HepG2 (cell line): ENCODE data around the gene ANKRD40CL.

ENCODE experiments used
- EZH2 ChIP-seq: conservative IDR thresholded peaks from 2 replicates; pipeline ENCODE4 v1.6.1; 2012; ENCODE audit warnings: mild to moderate bottlenecking, low read depth, low read length, moderate library complexity
- FOXJ3 ChIP-seq: sonication (generic); formaldehyde crosslinking; IDR thresholded peaks from 2 replicates; pipeline ENCODE4 v1.4.0; 2020; ENCODE audit warnings: missing genetic modification reagents, mild to moderate bottlenecking, borderline replicate concordance
- FOXP1 ChIP-seq, 2 experiments: fragments of 450-650 bp in 1 of 2; IDR thresholded peaks; 2 replicates each; pipeline ENCODE4 v1.6.1; 2017 to 2018; ENCODE audit warnings: antibody characterized with exemption in 1 of 2
- HNF4A ChIP-seq: sonication (generic); formaldehyde crosslinking; IDR thresholded peaks from 2 replicates; pipeline ENCODE4 v1.4.0; 2020; ENCODE audit warnings: missing genetic modification reagents
- POLR2A ChIP-seq, 2 experiments: IDR thresholded peaks; 2 replicates each; pipeline ENCODE4 v1.6.1; 2011; ENCODE audit warnings: low read depth in 2 of 2, low read length in 2 of 2, mild to moderate bottlenecking in 1 of 2, moderate library complexity in 1 of 2; ENCODE audit not compliant: insufficient read depth in 1 of 2
- POLR2G ChIP-seq: fragments of 200-400 bp; formaldehyde crosslinking; IDR thresholded peaks from 2 replicates; pipeline ENCODE4 v1.6.1; 2018; ENCODE audit warnings: mild to moderate bottlenecking, low read depth, low read length, moderate library complexity
- SP1 ChIP-seq, 2 experiments: fragments of 450-650 bp in 1 of 2; sonication (generic) in 1 of 2; formaldehyde crosslinking in 1 of 2; IDR thresholded peaks; 2 replicates each; pipeline versions ENCODE4 v1.4.0 to v1.6.1; 2016 to 2020; ENCODE audit warnings: missing genetic modification reagents in 1 of 2
- ZEB1 ChIP-seq: IDR thresholded peaks from 2 replicates; pipeline ENCODE4 v1.6.1; 2012; ENCODE audit warnings: mild to moderate bottlenecking, low read depth, inconsistent platforms; ENCODE audit not compliant: insufficient replicate concordance
- TF ChIP-seq, protein P1 (sequence below), 2 experiments: sonication (generic) in 1 of 2; formaldehyde crosslinking in 1 of 2; IDR thresholded peaks; 2 replicates each; pipeline versions ENCODE4 v1.4.0 to v1.6.1; 2018 to 2020; ENCODE audit warnings: missing genetic modification reagents in 2 of 2, borderline replicate concordance in 1 of 2, low read depth in 1 of 2, mild to moderate bottlenecking in 1 of 2, missing biosample characterization in 1 of 2
- TF ChIP-seq, protein P2 (sequence below): sonication (generic); formaldehyde crosslinking; IDR thresholded peaks from 2 replicates; pipeline ENCODE4 v1.8.1; 2023; ENCODE audit warnings: mild to moderate bottlenecking, moderate library complexity, missing genetic modification reagents
- TF ChIP-seq, protein P3 (sequence below): sonication (generic); formaldehyde crosslinking; IDR thresholded peaks from 2 replicates; pipeline ENCODE4 v1.5.0; 2020; ENCODE audit warnings: mild to moderate bottlenecking, missing genetic modification reagents, moderate library complexity

DNA sequence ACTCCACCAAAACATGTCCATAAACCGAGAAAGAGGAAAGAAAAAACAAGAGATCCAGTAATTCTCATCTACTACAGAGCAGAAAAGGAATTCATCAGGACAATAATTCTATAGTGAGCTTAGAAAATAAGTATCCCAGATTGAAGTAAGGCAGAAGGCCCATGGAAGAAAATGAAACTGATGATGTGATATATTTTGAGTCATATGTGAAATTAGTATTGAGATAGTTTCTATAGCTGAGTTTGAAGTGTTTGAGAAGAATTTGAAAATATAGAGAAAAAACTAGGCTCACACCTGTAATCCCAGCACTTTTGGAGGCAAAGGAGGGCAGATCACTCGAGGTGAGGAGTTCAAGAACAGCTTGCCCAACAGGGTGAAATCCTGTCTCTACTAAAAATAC is 28.2 kb downstream of the ANKRD40CL start:
- TF ChIP-seq EZH2, result no peak
- TF ChIP-seq FOXP1 (IDR thresholded peaks at IDR 0.05), result no peak
- no peak for TF ChIP-seq FOXP1 (CRISPR knock-in tag; IDR thresholded peaks at IDR 0.05)
- no peak for TF ChIP-seq POLR2A (IDR thresholded peaks at IDR 0.05; ENCODE audit: insufficient read depth in 1 of 2, low read depth in 2 of 2, low read length in 2 of 2)
- TF ChIP-seq, protein P1, sequence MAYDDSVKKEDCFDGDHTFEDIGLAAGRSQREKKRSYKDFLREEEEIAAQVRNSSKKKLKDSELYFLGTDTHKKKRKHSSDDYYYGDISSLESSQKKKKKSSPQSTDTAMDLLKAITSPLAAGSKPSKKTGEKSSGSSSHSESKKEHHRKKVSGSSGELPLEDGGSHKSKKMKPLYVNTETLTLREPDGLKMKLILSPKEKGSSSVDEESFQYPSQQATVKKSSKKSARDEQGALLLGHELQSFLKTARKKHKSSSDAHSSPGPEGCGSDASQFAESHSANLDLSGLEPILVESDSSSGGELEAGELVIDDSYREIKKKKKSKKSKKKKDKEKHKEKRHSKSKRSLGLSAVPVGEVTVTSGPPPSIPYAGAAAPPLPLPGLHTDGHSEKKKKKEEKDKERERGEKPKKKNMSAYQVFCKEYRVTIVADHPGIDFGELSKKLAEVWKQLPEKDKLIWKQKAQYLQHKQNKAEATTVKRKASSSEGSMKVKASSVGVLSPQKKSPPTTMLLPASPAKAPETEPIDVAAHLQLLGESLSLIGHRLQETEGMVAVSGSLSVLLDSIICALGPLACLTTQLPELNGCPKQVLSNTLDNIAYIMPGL (CRISPR knock-in tag; IDR thresholded peaks at IDR 0.05; ENCODE audit: borderline replicate concordance in 1 of 2, low read depth in 1 of 2), result no peak
- no peak for TF ChIP-seq FOXJ3 (CRISPR knock-in tag)
- no peak for TF ChIP-seq POLR2G
- TF ChIP-seq, protein P2, sequence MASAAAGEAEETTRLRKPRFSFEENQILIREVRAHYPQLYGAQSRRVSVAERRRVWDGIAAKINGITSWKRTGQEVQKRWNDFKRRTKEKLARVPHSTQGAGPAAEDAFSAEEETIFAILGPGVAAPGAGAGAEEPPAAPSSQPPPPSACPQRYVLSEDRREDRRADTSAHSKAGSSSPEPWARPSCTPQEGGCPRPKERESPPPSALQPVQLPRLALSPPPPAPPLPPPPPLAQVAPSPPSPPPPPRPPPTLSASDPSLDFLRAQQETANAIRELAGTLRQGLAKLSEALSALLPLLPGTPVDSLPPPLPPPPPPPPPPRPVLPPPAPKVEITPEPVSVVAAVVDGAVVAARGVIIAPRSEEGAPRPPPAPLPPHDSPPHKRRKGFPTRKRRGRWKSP (CRISPR knock-in tag), result no peak
- no peak for TF ChIP-seq SP1 (IDR thresholded peaks at IDR 0.05)
- no peak for TF ChIP-seq SP1 (CRISPR knock-in tag; IDR thresholded peaks at IDR 0.05)
- TF ChIP-seq HNF4A, result no peak
- TF ChIP-seq, protein P3, sequence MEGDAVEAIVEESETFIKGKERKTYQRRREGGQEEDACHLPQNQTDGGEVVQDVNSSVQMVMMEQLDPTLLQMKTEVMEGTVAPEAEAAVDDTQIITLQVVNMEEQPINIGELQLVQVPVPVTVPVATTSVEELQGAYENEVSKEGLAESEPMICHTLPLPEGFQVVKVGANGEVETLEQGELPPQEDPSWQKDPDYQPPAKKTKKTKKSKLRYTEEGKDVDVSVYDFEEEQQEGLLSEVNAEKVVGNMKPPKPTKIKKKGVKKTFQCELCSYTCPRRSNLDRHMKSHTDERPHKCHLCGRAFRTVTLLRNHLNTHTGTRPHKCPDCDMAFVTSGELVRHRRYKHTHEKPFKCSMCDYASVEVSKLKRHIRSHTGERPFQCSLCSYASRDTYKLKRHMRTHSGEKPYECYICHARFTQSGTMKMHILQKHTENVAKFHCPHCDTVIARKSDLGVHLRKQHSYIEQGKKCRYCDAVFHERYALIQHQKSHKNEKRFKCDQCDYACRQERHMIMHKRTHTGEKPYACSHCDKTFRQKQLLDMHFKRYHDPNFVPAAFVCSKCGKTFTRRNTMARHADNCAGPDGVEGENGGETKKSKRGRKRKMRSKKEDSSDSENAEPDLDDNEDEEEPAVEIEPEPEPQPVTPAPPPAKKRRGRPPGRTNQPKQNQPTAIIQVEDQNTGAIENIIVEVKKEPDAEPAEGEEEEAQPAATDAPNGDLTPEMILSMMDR (CRISPR knock-in tag), result no peak
- no peak for TF ChIP-seq ZEB1
